Measurements from ENCODE around the gene AUTS2. TPM values are rescaled to one million over a fixed set of nuclear protein-coding genes. Genes with fewer than 3 reads are reported as not detected.

The AUTS2 gene
- total and polyA plus RNA-seq, 9 of the 15 experiments (the other 6 are each of a cell fraction or from before 2014, with no cell fraction given): 0.58 TPM; not detected in 8

DNA sequence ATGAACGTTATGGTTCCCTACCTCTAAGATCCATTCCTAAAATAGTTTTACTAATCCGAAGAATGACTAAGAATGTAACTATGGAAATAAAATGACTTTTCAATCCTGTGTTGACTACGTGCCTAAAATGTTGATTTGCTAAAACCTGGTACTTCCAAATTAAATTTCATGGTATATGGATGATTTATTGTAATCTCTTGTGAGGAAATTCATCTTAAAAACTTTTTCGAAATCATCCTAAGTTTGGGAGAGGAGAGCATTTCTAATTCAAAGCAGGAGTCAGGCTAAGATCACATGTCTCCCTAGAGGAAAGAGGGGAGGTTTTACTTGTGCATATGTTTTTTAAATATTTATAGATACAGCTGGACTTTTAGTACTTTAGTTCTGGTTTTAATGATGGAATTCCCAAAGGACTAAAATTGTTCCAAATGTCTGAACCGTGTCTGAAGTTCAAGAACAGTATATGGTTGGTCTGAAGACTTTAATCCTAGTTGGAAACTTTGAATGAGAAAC is 483.9 kb downstream of the AUTS2 start:
- H3K79me2 ChIP-seq (ENCODE audit: control insufficient read depth, insufficient read depth, low read length): no peaks in the 10 kb centered on the region
- H3K9ac ChIP-seq (ENCODE audit: insufficient read depth in 1 of 2, low read depth in 2 of 2, low read length in 2 of 2): no peak overlapping the region
- H3K4me3 ChIP-seq: no peak overlapping the region
- no peaks in the 10 kb centered on the region for H3K36me3 ChIP-seq (ENCODE audit: control insufficient read depth, insufficient read depth, low read length)
- no peaks in the 10 kb centered on the region for H3K9me3 ChIP-seq (replicated peaks; ENCODE audit: control insufficient read depth, insufficient read depth, low read depth, low read length)
- H3K9me1 ChIP-seq (ENCODE audit: control insufficient read depth, insufficient read depth, low read length): no peaks in the 10 kb centered on the region
- intact Hi-C loops (cut with micrococcal nuclease): no loop called here
- DNase-seq (ENCODE audit: extremely low read depth in 1 of 4, low spot score in 3 of 4) (no peak), FAIRE-seq (no peak), ATAC-seq (no peak)
- no peak for TF ChIP-seq EHMT2 (IDR thresholded peaks at IDR 0.05)
- ChIA-PET CTCF (ENCODE audit: low intra/inter-chr PET ratio) (no interaction called here), POLR2A (no interaction called here)
- in situ Hi-C loops (cut with MboI): no loop called here
- H3K4me2 ChIP-seq (ENCODE audit: insufficient read depth, low read length): no peak overlapping the region
- no peak overlapping the region for H3K27ac ChIP-seq (ENCODE audit: extremely low read depth, low read depth, low read length)
- H3K4me1 ChIP-seq (replicated peaks in 1 of 2; ENCODE audit: control insufficient read depth in 2 of 2, insufficient read depth in 2 of 2, low read length in 2 of 2): no peaks in the 10 kb centered on the region
- no peaks in the 10 kb centered on the region for H3K27me3 ChIP-seq (ENCODE audit: control insufficient read depth in 2 of 2, insufficient read depth in 2 of 2, low read length in 2 of 2)
- no peak overlapping the region for H2AFZ ChIP-seq (ENCODE audit: low read depth, low read length)
- 1% methylated on average over 5 of the region's 5 CpGs for WGBS (ENCODE audit: insufficient coverage, low coverage, missing lambda C conversion rate)
- no peaks in the 10 kb centered on the region for H4K20me1 ChIP-seq (replicated peaks; ENCODE audit: control insufficient read depth, insufficient read depth, low read length)
- no TSS peak for BruUV-seq (replicated peaks)

DNA sequence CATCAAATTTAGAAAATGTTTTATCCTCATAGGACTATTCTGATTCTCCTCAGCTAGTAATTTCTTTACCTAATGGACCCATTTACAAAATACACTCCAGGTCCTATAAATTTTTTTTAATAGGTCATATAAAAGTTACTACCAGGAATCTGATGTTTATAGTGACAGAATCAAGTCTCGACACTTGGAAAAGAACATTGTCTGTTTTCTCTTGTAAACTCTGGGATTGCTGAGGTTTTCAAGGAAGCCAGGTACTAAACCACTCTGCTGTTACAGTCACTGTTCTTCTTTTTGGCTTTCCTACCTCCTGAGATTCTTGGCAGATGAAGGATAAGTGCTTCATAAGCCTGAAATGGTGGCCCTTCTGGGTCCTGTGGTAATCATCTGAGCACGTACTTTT is 493.1 kb downstream of the AUTS2 start:
- intact Hi-C loops (cut with micrococcal nuclease): no loop called here
- no peaks in the 10 kb centered on the region for H3K4me1 ChIP-seq (replicated peaks in 1 of 2; ENCODE audit: control insufficient read depth in 2 of 2, insufficient read depth in 2 of 2, low read length in 2 of 2)
- ChIA-PET CTCF (ENCODE audit: low intra/inter-chr PET ratio) (no interaction called here), POLR2A (no interaction called here)
- H3K27ac ChIP-seq (ENCODE audit: extremely low read depth, low read depth, low read length): no peak overlapping the region
- no peak overlapping the region for H3K4me2 ChIP-seq (ENCODE audit: insufficient read depth, low read length)
- no TSS peak for BruUV-seq (replicated peaks)
- no peak overlapping the region for H3K9ac ChIP-seq (ENCODE audit: insufficient read depth in 1 of 2, low read depth in 2 of 2, low read length in 2 of 2)
- H3K79me2 ChIP-seq (ENCODE audit: control insufficient read depth, insufficient read depth, low read length): no peaks in the 10 kb centered on the region
- H3K4me3 ChIP-seq: no peak overlapping the region
- H2AFZ ChIP-seq (ENCODE audit: low read depth, low read length): no peak overlapping the region
- no peak for ATAC-seq
- FAIRE-seq: no peak
- DNase-seq (ENCODE audit: extremely low read depth in 1 of 4, low spot score in 3 of 4): no peak
- H4K20me1 ChIP-seq (replicated peaks; ENCODE audit: control insufficient read depth, insufficient read depth, low read length): no peaks in the 10 kb centered on the region
- no peaks in the 10 kb centered on the region for H3K9me1 ChIP-seq (ENCODE audit: control insufficient read depth, insufficient read depth, low read length)
- in situ Hi-C loops (cut with MboI): no loop called here
- no peaks in the 10 kb centered on the region for H3K27me3 ChIP-seq (ENCODE audit: control insufficient read depth in 2 of 2, insufficient read depth in 2 of 2, low read length in 2 of 2)
- WGBS (ENCODE audit: insufficient coverage, low coverage, missing lambda C conversion rate): 0% methylated on average over 2 of the region's 2 CpGs
- H3K36me3 ChIP-seq (ENCODE audit: control insufficient read depth, insufficient read depth, low read length): no peaks in the 10 kb centered on the region
- H3K9me3 ChIP-seq (replicated peaks; ENCODE audit: control insufficient read depth, insufficient read depth, low read depth, low read length): no peaks in the 10 kb centered on the region
- TF ChIP-seq RFX7 (CRISPR knock-in tag; IDR thresholded peaks at IDR 0.05) (no peak), ELF4 (CRISPR knock-in tag; IDR thresholded peaks at IDR 0.05) (no peak), RBM22 (IDR thresholded peaks at IDR 0.05; ENCODE audit: low read depth, low read length, poor library complexity, severe bottlenecking) (no peak), CEBPG (CRISPR knock-in tag; IDR thresholded peaks at IDR 0.05) (no peak), CEBPG (tag; conservative IDR thresholded peaks at IDR 0.05 in 1 of 2, IDR thresholded peaks at IDR 0.05 in 1 of 2) (no peak), EWSR1 (IDR thresholded peaks at IDR 0.05; ENCODE audit: borderline replicate concordance, low read depth, partially characterized antibody) (no peak), RBM25 (IDR thresholded peaks at IDR 0.05; ENCODE audit: low read depth, low read length, severe bottlenecking) (no peak), SRSF7 (optimal IDR thresholded peaks at IDR 0.05; ENCODE audit: low read depth, low read length) (no peak), KDM2B (CRISPR knock-in tag; IDR thresholded peaks at IDR 0.05) (no peak)
- TF ChIP-seq, protein P1, sequence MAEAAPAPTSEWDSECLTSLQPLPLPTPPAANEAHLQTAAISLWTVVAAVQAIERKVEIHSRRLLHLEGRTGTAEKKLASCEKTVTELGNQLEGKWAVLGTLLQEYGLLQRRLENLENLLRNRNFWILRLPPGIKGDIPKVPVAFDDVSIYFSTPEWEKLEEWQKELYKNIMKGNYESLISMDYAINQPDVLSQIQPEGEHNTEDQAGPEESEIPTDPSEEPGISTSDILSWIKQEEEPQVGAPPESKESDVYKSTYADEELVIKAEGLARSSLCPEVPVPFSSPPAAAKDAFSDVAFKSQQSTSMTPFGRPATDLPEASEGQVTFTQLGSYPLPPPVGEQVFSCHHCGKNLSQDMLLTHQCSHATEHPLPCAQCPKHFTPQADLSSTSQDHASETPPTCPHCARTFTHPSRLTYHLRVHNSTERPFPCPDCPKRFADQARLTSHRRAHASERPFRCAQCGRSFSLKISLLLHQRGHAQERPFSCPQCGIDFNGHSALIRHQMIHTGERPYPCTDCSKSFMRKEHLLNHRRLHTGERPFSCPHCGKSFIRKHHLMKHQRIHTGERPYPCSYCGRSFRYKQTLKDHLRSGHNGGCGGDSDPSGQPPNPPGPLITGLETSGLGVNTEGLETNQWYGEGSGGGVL (CRISPR knock-in tag; IDR thresholded peaks at IDR 0.05): no peak
